IMR-90 (cell line): ENCODE measurements around the gene ARL8B. TPM values are rescaled to one million over a fixed set of nuclear protein-coding genes. Genes with fewer than 3 reads are reported as not detected.

ENCODE experiments used
- ATAC-seq: fragments of 200-7000 bp; cut with Tn5 transposase; 2 replicates; pipeline ENCODE4 v1.9.1; 2020; ENCODE audit warnings: low read depth, mild to moderate bottlenecking, moderate library complexity
- BruUV-seq: library from RNA; stranded (reverse); fragments of 400-500 nt; replicated peaks from 2 replicates; lab custom pipeline; 2021; lab: Mats Ljungman, UMichigan
- CTCF ChIA-PET: fragments of 300-600 bp; formaldehyde crosslinking; extraction: SDS; loops from one replicate; lab custom pipeline; 2021; ENCODE audit warnings: antibody characterized with exemption; lab: Yijun Ruan, JAX
- POLR2A ChIA-PET: fragments of 300-600 bp; sonication (Branson Sonifier 250); formaldehyde crosslinking; loops from one replicate; lab custom pipeline; 2022; ENCODE audit warnings: antibody characterized with exemption; ENCODE audit not compliant: unreplicated experiment; lab: Charles Lee
- DNase-seq: peaks from one replicate; pipeline ENCODE4 v3.0.0; 2013
- H2AFZ ChIP-seq: replicated peaks from 2 replicates; pipeline ENCODE3; 2013; ENCODE audit warnings: low read length, mild to moderate bottlenecking; ENCODE audit not compliant: poor library complexity
- H2AK5ac ChIP-seq: 2 replicates; pipeline ENCODE4 v1.6.1; 2013; ENCODE audit warnings: low read depth, low read length, inconsistent platforms
- H2AK9ac ChIP-seq: replicated peaks from 2 replicates; pipeline ENCODE3; 2013; ENCODE audit warnings: mild to moderate bottlenecking, low read depth, low read length, moderate library complexity; ENCODE audit not compliant: poor library complexity
- H2BK120ac ChIP-seq: 2 replicates; pipeline ENCODE4 v1.6.1; 2013; ENCODE audit warnings: low read depth, low read length, inconsistent platforms
- H2BK15ac ChIP-seq: 3 replicates; pipeline ENCODE4 v1.6.1; 2013; ENCODE audit warnings: low read depth, low read length, inconsistent platforms
- H2BK20ac ChIP-seq: 2 replicates; pipeline ENCODE4 v1.6.1; 2013; ENCODE audit warnings: low read depth, mild to moderate bottlenecking, inconsistent platforms, low read length, moderate library complexity
- H2BK5ac ChIP-seq: 2 replicates; pipeline ENCODE4 v1.6.1; 2013; ENCODE audit warnings: mild to moderate bottlenecking, low read depth, low read length, inconsistent platforms; ENCODE audit not compliant: poor library complexity, severe bottlenecking
- H3K14ac ChIP-seq: replicated peaks from 2 replicates; pipeline ENCODE4 v1.6.1; 2013; ENCODE audit warnings: low read depth, low read length, inconsistent platforms
- H3K18ac ChIP-seq: 2 replicates; pipeline ENCODE4 v1.6.1; 2013; ENCODE audit warnings: low read depth, low read length, control low read depth
- H3K23ac ChIP-seq: 2 replicates; pipeline ENCODE4 v1.6.1; 2013; ENCODE audit warnings: low read depth, low read length, inconsistent platforms
- H3K27ac ChIP-seq: 2 replicates; pipeline ENCODE4 v1.5.1; 2013; ENCODE audit warnings: mild to moderate bottlenecking, control low read depth, low read length; ENCODE audit not compliant: insufficient read depth
- H3K27me3 ChIP-seq: 2 replicates; pipeline ENCODE4 v1.6.1; 2013; ENCODE audit warnings: low read length; ENCODE audit not compliant: control insufficient read depth, insufficient read depth
- H3K36me3 ChIP-seq: 2 replicates; pipeline ENCODE4 v1.6.1; 2013; ENCODE audit warnings: low read length, mixed read lengths; ENCODE audit not compliant: control insufficient read depth, insufficient read depth
- H3K4ac ChIP-seq: 2 replicates; pipeline ENCODE4 v1.6.1; 2013; ENCODE audit warnings: low read depth, low read length, inconsistent platforms
- H3K4me1 ChIP-seq: 2 replicates; pipeline ENCODE4 v1.6.1; 2013; ENCODE audit warnings: low read length, mixed read lengths; ENCODE audit not compliant: control insufficient read depth, insufficient read depth
- H3K4me2 ChIP-seq: 2 replicates; pipeline ENCODE4 v1.6.1; 2013; ENCODE audit warnings: low read depth, mild to moderate bottlenecking, control low read depth, low read length, moderate library complexity
- H3K4me3 ChIP-seq: 2 replicates; pipeline ENCODE4 v1.5.1; 2013; ENCODE audit warnings: low read depth, mild to moderate bottlenecking, control low read depth, low read length, moderate library complexity; ENCODE audit not compliant: insufficient read depth
- H3K56ac ChIP-seq: 2 replicates; pipeline ENCODE4 v1.6.1; 2013; ENCODE audit warnings: low read length, inconsistent platforms; ENCODE audit not compliant: insufficient read depth; ENCODE audit errors: extremely low read depth
- H3K79me1 ChIP-seq, 2 experiments: 2 replicates each; pipeline ENCODE4 v1.6.1; 2013; ENCODE audit warnings: low read length in 2 of 2, inconsistent platforms in 1 of 2, low read depth in 1 of 2
- H3K9ac ChIP-seq: 2 replicates; pipeline ENCODE4 v1.6.1; 2013; ENCODE audit warnings: low read depth, low read length, control low read depth
- H3K9me1 ChIP-seq: 2 replicates; pipeline ENCODE4 v1.6.1; 2013; ENCODE audit warnings: low read length, inconsistent platforms; ENCODE audit not compliant: insufficient read depth
- H3K9me3 ChIP-seq: 2 replicates; pipeline ENCODE4 v1.6.1; 2013; ENCODE audit warnings: low read length; ENCODE audit not compliant: control insufficient read depth, insufficient read depth
- H4K20me1 ChIP-seq: 2 replicates; pipeline ENCODE4 v1.6.1; 2013; ENCODE audit warnings: low read length, inconsistent platforms; ENCODE audit not compliant: insufficient read depth
- H4K5ac ChIP-seq: 2 replicates; pipeline ENCODE4 v1.6.1; 2013; ENCODE audit warnings: mild to moderate bottlenecking, low read depth, low read length, control low read depth
- H4K8ac ChIP-seq, 2 experiments: 2 replicates each; pipeline ENCODE4 v1.6.1; 2013; ENCODE audit warnings: low read depth in 2 of 2, low read length in 2 of 2, control low read depth in 1 of 2, inconsistent platforms in 1 of 2
- H4K91ac ChIP-seq: 2 replicates; pipeline ENCODE4 v1.6.1; 2013; ENCODE audit warnings: low read depth, low read length, inconsistent platforms; ENCODE audit not compliant: insufficient read depth
- RFX5 ChIP-seq: IDR thresholded peaks from 2 replicates; pipeline ENCODE4 v1.8.0; 2012; ENCODE audit warnings: low read depth, mild to moderate bottlenecking, low read length, moderate library complexity
- WGBS, 2 experiments: methylation state at CpG; one replicate each; pipeline versions ENCODE4 v1.1.5 to v1.1.7; 2013; ENCODE audit warnings: missing lambda C conversion rate in 2 of 2; ENCODE audit not compliant: insufficient read length in 1 of 2; ENCODE audit errors: extremely low coverage in 2 of 2; 5-methylcytosine and 5-hydroxymethylcytosine counted together
- dilution Hi-C: fragments of 300-500 bp; cut with HindIII; formaldehyde crosslinking; loops from one replicate; pipeline ENCODE4 v1.14.3; 2018; ENCODE audit warnings: low sequenced_read_pairs; ENCODE audit not compliant: unreplicated experiment
- in situ Hi-C: fragments of 300-500 bp; cut with MboI; formaldehyde crosslinking; loops from 3 replicates; pipeline ENCODE4 v1.14.3; 2019; ENCODE audit warnings: low sequenced_read_pairs, inconsistent platforms, mixed read lengths
- intact Hi-C: fragments of 100-400 bp; cut with micrococcal nuclease; formaldehyde crosslinking; loops from 2 replicates; pipeline ENCODE4 v1.10.0; 2022
- polyA plus RNA-seq, 3 experiments: library from polyadenylated mRNA; depleted of rRNA; stranded (reverse); fragments of >200 nt; gene quantifications; 2 replicates each; pipeline ENCODE4 v1.2.3, GENCODE V29; 2012; ENCODE audit warnings: low replicate concordance in 1 of 3
- total RNA-seq: library from RNA; depleted of rRNA; stranded (reverse); fragments of >200 nt; gene quantifications from 2 replicates; pipeline ENCODE4 v1.2.3, GENCODE V29; 2012

Gene ARL8B
- total and polyA plus RNA-seq, 2 of the 4 experiments (the other 2 are of a cell fraction): 32.3 to 47.0 TPM

- Histone ChIP-seq H3K27me3 (no peaks in the 10 kb centered on the region), H3K14ac (no peak overlapping the region), H3K4me3 (no peak overlapping the region), H2BK20ac (no peak overlapping the region), H4K8ac (no peak overlapping the region), H3K79me1 (peaks cover 30 to 48% of the 10 kb centered on the region in 2 experiments), H3K23ac (no peak overlapping the region), H2BK15ac (no peak overlapping the region), H4K20me1 (peaks cover 49% of the 10 kb centered on the region), H3K9me3 (no peaks in the 10 kb centered on the region), H3K18ac (no peak overlapping the region), H2BK5ac (no peak overlapping the region), H3K9me1 (peaks cover 7% of the 10 kb centered on the region), H2AFZ (no peak overlapping the region), H3K9ac (no peak overlapping the region), H3K36me3 (no peaks in the 10 kb centered on the region), H2AK9ac (no peak overlapping the region), H4K91ac (no peak overlapping the region), H3K4me2 (no peak overlapping the region), H2BK120ac (no peak overlapping the region), H4K5ac (no peak overlapping the region), H3K27ac (no peak overlapping the region), H2AK5ac (no peak overlapping the region), H3K4ac (no peak overlapping the region), H3K4me1 (peaks cover 10% of the 10 kb centered on the region), H3K56ac (no peak overlapping the region)
- ChIA-PET POLR2A (no interaction called here), CTCF (no interaction called here)
- dilution Hi-C loops (no loop called here), intact Hi-C loops (no loop called here), in situ Hi-C loops (no loop called here)
- ATAC-seq (no peak), DNase-seq (no peak)
- no peak for TF ChIP-seq RFX5
- BruUV-seq: no TSS peak
- WGBS, 2 experiments: no CpG with 5 or more reads among the region's 4 CpGs
Measured at GRCh38 chr3:5165698-5166097, 43.6 kb downstream of the ARL8B start.
